HL-60 (cell line): ENCODE results near the gene EIF2AK3.

ENCODE experiments used
- DNase-seq, 2 experiments: peaks; one replicate each; pipeline ENCODE4 v3.0.0-alpha.2; 2010 to 2020; ENCODE audit warnings: low read depth in 1 of 2, low spot score in 1 of 2
- H3K27ac ChIP-seq: fragments of 250-450 bp; sonication (Bioruptor Pico); replicated peaks from 2 replicates; pipeline ENCODE4 v1.5.1; 2020; ENCODE audit warnings: mild to moderate bottlenecking, moderate library complexity
- H3K27me3 ChIP-seq: fragments of 250-450 bp; sonication (Bioruptor Pico); 2 replicates; pipeline ENCODE4 v1.5.1; 2021; ENCODE audit warnings: mild to moderate bottlenecking, moderate library complexity; ENCODE audit not compliant: insufficient read depth, poor library complexity, severe bottlenecking
- H3K4me3 ChIP-seq: replicated peaks from 2 replicates; pipeline ENCODE4 v1.5.1; 2011; ENCODE audit warnings: mild to moderate bottlenecking, control low read depth, low read length; ENCODE audit not compliant: insufficient read depth
- GABPA ChIP-seq: IDR thresholded peaks from 2 replicates; pipeline ENCODE4 v1.6.1; 2012; ENCODE audit warnings: low read depth
- POLR2AphosphoS5 ChIP-seq: IDR thresholded peaks from 2 replicates; pipeline ENCODE4 v1.6.1; 2012; ENCODE audit warnings: low read depth
- SPI1 ChIP-seq: IDR thresholded peaks from 2 replicates; pipeline ENCODE4 v1.6.1; 2012; ENCODE audit warnings: low read depth, mild to moderate bottlenecking, borderline replicate concordance
- TF ChIP-seq, protein P1 (sequence below): IDR thresholded peaks from 2 replicates; pipeline ENCODE4 v1.6.1; 2012; ENCODE audit warnings: low read depth; ENCODE audit not compliant: insufficient replicate concordance
- TF ChIP-seq, protein P2 (sequence below): IDR thresholded peaks from one replicate; pipeline ENCODE4 v1.5.1; 2011; ENCODE audit warnings: low read length, control low read depth, inconsistent platforms; ENCODE audit not compliant: insufficient read depth

EIF2AK3 gene

DNA sequence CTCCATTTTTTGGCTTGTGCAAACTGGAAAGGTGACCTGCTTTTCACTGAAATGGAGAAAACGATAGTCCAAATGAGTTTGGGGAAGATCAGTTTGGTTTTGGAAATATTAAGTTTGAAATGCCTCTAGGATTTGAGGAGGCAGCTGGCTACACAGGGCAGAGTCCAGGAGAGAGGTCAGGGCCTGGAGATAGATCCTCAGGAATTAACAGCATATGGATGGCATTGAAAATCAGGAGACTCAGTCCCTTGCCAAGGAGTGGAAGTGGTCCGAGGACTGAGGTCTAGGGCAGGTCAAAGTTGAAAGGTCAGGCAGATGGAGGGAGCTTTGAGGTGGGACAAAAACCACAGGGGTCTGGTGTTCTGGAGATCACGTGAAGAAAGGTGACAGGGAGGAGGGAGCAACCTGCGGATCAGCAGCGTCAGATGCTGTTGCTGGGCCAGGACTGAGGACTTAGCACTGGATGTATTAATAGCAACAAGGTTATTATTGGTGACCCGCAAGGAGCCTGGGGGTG is 83.7 kb downstream of the EIF2AK3 start:
- no peak overlapping the region for H3K27ac ChIP-seq
- TF ChIP-seq, protein P1, sequence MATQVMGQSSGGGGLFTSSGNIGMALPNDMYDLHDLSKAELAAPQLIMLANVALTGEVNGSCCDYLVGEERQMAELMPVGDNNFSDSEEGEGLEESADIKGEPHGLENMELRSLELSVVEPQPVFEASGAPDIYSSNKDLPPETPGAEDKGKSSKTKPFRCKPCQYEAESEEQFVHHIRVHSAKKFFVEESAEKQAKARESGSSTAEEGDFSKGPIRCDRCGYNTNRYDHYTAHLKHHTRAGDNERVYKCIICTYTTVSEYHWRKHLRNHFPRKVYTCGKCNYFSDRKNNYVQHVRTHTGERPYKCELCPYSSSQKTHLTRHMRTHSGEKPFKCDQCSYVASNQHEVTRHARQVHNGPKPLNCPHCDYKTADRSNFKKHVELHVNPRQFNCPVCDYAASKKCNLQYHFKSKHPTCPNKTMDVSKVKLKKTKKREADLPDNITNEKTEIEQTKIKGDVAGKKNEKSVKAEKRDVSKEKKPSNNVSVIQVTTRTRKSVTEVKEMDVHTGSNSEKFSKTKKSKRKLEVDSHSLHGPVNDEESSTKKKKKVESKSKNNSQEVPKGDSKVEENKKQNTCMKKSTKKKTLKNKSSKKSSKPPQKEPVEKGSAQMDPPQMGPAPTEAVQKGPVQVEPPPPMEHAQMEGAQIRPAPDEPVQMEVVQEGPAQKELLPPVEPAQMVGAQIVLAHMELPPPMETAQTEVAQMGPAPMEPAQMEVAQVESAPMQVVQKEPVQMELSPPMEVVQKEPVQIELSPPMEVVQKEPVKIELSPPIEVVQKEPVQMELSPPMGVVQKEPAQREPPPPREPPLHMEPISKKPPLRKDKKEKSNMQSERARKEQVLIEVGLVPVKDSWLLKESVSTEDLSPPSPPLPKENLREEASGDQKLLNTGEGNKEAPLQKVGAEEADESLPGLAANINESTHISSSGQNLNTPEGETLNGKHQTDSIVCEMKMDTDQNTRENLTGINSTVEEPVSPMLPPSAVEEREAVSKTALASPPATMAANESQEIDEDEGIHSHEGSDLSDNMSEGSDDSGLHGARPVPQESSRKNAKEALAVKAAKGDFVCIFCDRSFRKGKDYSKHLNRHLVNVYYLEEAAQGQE, result no peak
- TF ChIP-seq SPI1 (no peak), POLR2AphosphoS5 (no peak), GABPA (no peak)
- TF ChIP-seq, protein P2, sequence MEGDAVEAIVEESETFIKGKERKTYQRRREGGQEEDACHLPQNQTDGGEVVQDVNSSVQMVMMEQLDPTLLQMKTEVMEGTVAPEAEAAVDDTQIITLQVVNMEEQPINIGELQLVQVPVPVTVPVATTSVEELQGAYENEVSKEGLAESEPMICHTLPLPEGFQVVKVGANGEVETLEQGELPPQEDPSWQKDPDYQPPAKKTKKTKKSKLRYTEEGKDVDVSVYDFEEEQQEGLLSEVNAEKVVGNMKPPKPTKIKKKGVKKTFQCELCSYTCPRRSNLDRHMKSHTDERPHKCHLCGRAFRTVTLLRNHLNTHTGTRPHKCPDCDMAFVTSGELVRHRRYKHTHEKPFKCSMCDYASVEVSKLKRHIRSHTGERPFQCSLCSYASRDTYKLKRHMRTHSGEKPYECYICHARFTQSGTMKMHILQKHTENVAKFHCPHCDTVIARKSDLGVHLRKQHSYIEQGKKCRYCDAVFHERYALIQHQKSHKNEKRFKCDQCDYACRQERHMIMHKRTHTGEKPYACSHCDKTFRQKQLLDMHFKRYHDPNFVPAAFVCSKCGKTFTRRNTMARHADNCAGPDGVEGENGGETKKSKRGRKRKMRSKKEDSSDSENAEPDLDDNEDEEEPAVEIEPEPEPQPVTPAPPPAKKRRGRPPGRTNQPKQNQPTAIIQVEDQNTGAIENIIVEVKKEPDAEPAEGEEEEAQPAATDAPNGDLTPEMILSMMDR, result no peak
- no peak for DNase-seq
- no peaks in the 10 kb centered on the region for H3K27me3 ChIP-seq
- H3K4me3 ChIP-seq, result no peak overlapping the region

DNA sequence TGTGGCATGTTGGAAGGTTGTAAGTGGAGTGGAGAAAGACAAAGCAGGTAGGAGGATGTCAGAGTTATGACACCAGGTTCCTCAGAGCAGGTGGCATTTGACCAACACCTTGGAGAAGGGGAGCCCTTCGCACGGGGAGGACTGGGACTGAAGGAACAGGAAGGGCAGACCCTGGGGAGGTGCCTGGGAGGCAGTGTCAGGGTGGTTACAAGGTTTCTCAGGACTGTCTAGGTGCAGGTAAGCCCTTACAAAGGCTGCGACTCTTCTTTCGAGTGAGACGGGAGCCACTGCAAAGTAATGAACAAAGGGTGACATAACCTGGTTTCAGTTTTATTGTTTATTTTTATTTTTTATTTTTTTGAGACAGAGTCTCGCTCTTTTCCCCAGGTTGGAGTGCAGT is 84.6 kb downstream of the EIF2AK3 start:
- DNase-seq, result no peak
- TF ChIP-seq, protein P1, result no peak
- TF ChIP-seq POLR2AphosphoS5, result no peak
- no peak for TF ChIP-seq SPI1
- TF ChIP-seq, protein P2, result no peak
- TF ChIP-seq GABPA, result no peak
- Histone ChIP-seq H3K27ac (no peak overlapping the region), H3K4me3 (no peak overlapping the region), H3K27me3 (no peaks in the 10 kb centered on the region)

DNA sequence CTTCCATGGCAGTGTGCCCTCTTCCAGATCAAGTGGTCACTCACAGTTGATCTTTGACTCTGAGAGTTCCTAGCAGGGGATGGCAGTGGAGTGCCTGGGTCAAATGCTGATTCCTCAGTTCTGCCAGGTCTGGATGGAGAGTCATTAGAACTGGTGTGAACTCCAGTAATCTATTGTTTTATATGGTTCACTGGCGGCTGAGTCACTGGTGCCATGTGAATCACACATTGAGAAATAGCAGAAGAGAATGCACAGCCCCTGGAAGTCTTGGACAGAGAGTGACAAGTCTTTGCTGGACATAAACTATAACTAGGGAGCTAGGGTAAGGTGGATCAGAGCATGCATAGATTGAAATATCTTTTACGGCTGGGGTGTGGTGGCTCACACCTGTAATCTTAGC is 86.9 kb downstream of the EIF2AK3 start:
- no peak for DNase-seq
- TF ChIP-seq, protein P2, result no peak
- TF ChIP-seq SPI1, result no peak
- TF ChIP-seq, protein P1, result no peak
- TF ChIP-seq GABPA, result no peak
- no peak for TF ChIP-seq POLR2AphosphoS5
- Histone ChIP-seq H3K27me3 (no peaks in the 10 kb centered on the region), H3K27ac (no peak overlapping the region), H3K4me3 (no peak overlapping the region)
